ENCODE measurements around the gene SLC2A4.
A peak's percentile ranks its signal among the peaks of the same experiment; 100 is the strongest.

The SLC2A4 gene

DNA sequence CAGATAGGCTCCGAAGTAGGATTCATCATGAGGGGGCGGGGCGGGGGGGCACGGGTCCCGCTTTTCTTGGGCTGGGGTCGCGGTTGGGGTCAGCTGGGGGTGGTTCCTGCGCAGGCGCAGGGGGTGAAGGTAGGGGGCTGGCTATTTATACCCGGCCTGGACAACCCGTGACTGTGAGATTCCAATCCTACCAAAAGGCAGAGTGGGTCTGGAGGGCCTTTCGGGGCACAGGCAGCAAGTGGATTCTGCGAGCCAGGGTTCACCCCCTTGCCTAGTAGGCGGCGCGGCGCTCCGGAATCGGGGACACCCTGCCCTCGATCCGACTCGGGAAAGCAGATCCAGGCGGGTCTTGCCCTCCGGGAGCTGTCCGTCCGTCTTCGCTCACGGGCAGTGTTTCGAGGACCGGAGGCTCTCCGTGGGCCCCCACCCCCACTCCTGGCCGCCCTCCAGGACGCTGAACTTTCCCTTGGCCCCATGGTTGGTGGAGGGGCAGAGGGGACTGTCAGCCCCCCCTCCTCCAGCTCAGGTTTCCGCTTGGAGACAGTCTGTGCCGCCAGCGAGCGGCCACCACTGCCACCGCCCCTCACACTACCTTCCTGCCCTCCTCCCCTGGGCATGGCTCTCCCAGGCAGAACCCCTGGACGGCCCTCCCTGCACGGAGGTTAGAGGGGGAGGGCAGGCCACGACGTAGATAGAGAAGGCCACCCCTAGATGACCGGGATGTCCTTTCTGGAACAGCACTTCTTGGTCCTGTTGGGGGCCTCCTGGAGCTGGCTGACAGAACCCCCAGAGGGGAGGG is 634 bp downstream of the SLC2A4 start:
- Histone ChIP-seq H3K9ac (ENCODE audit: low read length) (peak overlapping the region; percentile 73), H3K36me3 (ENCODE audit: control insufficient read depth, insufficient read depth, low read length) (peaks cover 27% of the 10 kb centered on the region), H3K27me3 (ENCODE audit: control insufficient read depth, insufficient read depth, low read length) (peaks cover 9% of the 10 kb centered on the region), H3K4me3 (ENCODE audit: low read depth, low read length) (peak overlapping the region; percentile 77), H3K9me3 (ENCODE audit: control insufficient read depth, insufficient read depth, low read depth, low read length) (no peaks in the 10 kb centered on the region), H3K27ac (ENCODE audit: low read depth, low read length) (no peak overlapping the region), H3K4me1 (ENCODE audit: control insufficient read depth, insufficient read depth, low read length) (peaks cover 11% of the 10 kb centered on the region)

DNA sequence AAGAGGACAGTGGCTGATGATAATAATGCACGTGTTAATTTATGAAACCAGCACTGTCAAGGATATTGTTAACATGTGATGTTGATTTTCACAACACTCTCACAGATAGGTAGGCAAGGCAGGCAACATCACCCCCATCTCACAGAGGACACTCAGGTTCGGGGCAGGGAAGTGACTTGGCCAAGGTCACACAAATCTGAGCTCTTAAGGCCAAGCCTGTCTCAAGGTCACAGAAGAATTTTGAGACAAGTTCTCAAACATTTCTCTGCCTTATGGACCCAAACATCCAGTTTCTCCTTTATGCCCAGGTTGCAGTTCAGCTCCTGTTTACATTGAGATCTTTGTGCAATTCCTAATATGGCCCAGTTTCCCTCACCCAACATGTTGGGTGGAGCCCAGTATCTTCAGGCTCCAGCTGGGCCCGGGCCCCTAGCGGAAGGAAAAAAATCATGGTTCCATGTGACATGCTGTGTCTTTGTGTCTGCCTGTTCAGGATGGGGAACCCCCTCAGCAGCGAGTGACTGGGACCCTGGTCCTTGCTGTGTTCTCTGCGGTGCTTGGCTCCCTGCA is 1.3 kb downstream of the SLC2A4 start:
- Histone ChIP-seq H3K4me1 (ENCODE audit: control insufficient read depth, insufficient read depth, low read length) (peaks cover 11% of the 10 kb centered on the region), H3K9me3 (ENCODE audit: control insufficient read depth, insufficient read depth, low read depth, low read length) (no peaks in the 10 kb centered on the region), H3K27me3 (ENCODE audit: control insufficient read depth, insufficient read depth, low read length) (peaks cover 9% of the 10 kb centered on the region), H3K36me3 (ENCODE audit: control insufficient read depth, insufficient read depth, low read length) (peaks cover 33% of the 10 kb centered on the region), H3K27ac (ENCODE audit: low read depth, low read length) (no peak overlapping the region), H3K9ac (ENCODE audit: low read length) (peak overlapping the region; percentile 73), H3K4me3 (ENCODE audit: low read depth, low read length) (peak overlapping the region; percentile 77)

DNA sequence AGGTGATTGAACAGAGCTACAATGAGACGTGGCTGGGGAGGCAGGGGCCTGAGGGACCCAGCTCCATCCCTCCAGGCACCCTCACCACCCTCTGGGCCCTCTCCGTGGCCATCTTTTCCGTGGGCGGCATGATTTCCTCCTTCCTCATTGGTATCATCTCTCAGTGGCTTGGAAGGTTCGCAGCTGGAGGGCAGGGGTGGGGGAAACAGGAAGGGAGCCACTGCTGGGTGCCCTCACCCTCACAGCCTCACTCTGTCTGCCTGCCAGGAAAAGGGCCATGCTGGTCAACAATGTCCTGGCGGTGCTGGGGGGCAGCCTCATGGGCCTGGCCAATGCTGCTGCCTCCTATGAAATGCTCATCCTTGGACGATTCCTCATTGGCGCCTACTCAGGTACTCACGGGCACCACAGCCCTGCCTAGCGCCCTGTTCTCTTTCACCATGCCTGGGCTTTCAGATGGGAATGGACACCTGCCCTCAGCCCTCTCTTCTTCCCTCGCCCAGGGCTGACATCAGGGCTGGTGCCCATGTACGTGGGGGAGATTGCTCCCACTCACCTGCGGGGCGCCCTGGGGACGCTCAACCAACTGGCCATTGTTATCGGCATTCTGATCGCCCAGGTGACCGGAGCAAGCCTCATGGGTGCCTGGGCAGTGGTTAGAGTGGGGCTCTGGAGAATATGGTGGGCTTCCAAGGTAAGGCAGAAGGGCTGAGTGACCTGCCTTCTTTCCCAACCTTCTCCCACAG is 2.1 kb downstream of the SLC2A4 start:
- H3K27ac ChIP-seq (ENCODE audit: low read depth, low read length) = no peak overlapping the region
- no peak overlapping the region for H3K4me3 ChIP-seq (ENCODE audit: low read depth, low read length)
- H3K9ac ChIP-seq (ENCODE audit: low read length) = no peak overlapping the region

DNA sequence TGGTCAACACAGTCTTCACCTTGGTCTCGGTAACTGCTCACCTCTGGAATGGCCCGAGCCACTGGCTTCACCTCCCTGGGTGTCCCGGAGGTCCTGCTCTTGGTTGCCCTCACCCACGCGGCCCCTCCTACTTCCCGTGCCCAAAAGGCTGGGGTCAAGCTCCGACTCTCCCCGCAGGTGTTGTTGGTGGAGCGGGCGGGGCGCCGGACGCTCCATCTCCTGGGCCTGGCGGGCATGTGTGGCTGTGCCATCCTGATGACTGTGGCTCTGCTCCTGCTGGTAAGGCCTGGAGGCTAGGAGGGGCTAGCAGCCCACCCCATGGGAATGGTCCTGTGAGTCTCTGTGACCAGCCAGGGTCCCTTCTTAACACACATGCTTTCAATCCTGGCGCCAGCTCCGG is 3.4 kb downstream of the SLC2A4 start:
- Histone ChIP-seq H3K4me1 (ENCODE audit: control insufficient read depth, insufficient read depth, low read length) (peaks cover 7% of the 10 kb centered on the region), H3K36me3 (ENCODE audit: control insufficient read depth, insufficient read depth, low read length) (peaks cover 35% of the 10 kb centered on the region), H3K27ac (ENCODE audit: low read depth, low read length) (no peak overlapping the region), H3K27me3 (ENCODE audit: control insufficient read depth, insufficient read depth, low read length) (peaks cover 9% of the 10 kb centered on the region), H3K9ac (ENCODE audit: low read length) (no peak overlapping the region), H3K4me3 (ENCODE audit: low read depth, low read length) (no peak overlapping the region), H3K9me3 (ENCODE audit: control insufficient read depth, insufficient read depth, low read depth, low read length) (no peaks in the 10 kb centered on the region)

More for the DNA sequence above, 2.1 kb downstream of the SLC2A4 start:
- H3K4me1 ChIP-seq (ENCODE audit: control insufficient read depth, insufficient read depth, low read length) = peaks cover 11% of the 10 kb centered on the region
- H3K36me3 ChIP-seq (ENCODE audit: control insufficient read depth, insufficient read depth, low read length) = peaks cover 35% of the 10 kb centered on the region
- H3K27me3 ChIP-seq (ENCODE audit: control insufficient read depth, insufficient read depth, low read length) = peaks cover 9% of the 10 kb centered on the region
- H3K9me3 ChIP-seq (ENCODE audit: control insufficient read depth, insufficient read depth, low read depth, low read length) = no peaks in the 10 kb centered on the region

DNA sequence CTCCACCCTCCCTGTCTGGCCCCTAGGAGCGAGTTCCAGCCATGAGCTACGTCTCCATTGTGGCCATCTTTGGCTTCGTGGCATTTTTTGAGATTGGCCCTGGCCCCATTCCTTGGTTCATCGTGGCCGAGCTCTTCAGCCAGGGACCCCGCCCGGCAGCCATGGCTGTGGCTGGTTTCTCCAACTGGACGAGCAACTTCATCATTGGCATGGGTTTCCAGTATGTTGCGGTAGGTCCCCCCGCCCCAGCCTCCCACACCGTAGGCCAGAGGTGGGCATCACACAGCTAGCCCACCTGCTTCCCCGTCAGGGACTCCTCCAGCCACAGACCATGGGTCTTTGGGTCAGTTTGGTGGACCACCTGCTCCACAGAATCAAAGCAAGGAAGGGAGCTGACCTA is 4.2 kb downstream of the SLC2A4 start:
- Histone ChIP-seq H3K27ac (ENCODE audit: low read depth, low read length) (no peak overlapping the region), H3K27me3 (ENCODE audit: control insufficient read depth, insufficient read depth, low read length) (peaks cover 9% of the 10 kb centered on the region), H3K36me3 (ENCODE audit: control insufficient read depth, insufficient read depth, low read length) (peaks cover 36% of the 10 kb centered on the region), H3K4me3 (ENCODE audit: low read depth, low read length) (no peak overlapping the region), H3K4me1 (ENCODE audit: control insufficient read depth, insufficient read depth, low read length) (0 out of 2 replicates have a peak, but pooled peaks cover 3% of the 10 kb centered on the region), H3K9me3 (ENCODE audit: control insufficient read depth, insufficient read depth, low read depth, low read length) (no peaks in the 10 kb centered on the region), H3K9ac (ENCODE audit: low read length) (no peak overlapping the region)

DNA sequence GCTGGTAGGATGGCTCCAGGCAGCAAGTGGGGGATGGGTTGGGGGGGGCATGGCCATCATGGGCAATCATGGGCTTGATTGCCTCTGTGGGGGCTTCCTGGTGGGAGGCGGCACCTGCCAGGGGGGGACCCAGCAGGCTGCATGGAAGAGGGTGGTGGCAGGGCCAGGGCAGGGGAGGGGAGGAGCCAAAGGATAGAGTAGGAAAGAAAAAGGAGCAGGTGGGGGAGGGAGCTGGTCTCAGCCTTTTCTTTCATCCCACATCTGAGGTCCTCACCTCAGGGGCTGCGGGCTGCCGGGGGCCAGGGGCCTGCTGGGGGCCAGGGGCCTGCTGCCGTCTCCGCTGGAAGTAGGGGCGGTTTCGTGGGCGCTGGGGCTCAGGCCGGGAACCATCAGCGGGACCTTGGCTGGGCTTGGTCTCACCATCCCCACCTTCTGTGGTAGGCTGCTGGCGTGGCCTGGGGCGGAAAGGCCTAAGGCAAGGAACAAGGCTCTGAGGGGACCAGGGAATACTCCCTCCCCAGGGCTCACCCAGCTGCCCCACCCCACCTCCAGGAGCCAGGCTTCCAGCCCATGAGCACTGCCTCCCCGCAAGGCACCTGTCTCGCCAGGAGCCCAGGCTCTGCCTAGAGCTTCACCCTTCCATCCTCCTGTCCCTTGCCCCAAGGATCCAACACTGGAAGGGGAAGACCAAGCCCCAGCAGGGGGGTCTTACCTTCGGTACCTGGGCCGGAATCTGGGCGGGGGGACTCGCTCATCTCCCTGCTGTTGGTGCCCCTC is 7.9 kb downstream of the SLC2A4 start:
- H3K27me3 ChIP-seq (ENCODE audit: control insufficient read depth, insufficient read depth, low read length) = peaks cover 3% of the 10 kb centered on the region; the same call in 1 of the 2 replicates
- H3K27ac ChIP-seq (ENCODE audit: low read depth, low read length) = no peak overlapping the region
- H3K36me3 ChIP-seq (ENCODE audit: control insufficient read depth, insufficient read depth, low read length) = peaks cover 30% of the 10 kb centered on the region
- H3K4me3 ChIP-seq (ENCODE audit: low read depth, low read length) = no peak overlapping the region
- H3K9ac ChIP-seq (ENCODE audit: low read length) = no peak overlapping the region
- H3K4me1 ChIP-seq (ENCODE audit: control insufficient read depth, insufficient read depth, low read length) = peaks cover 15% of the 10 kb centered on the region
- H3K9me3 ChIP-seq (ENCODE audit: control insufficient read depth, insufficient read depth, low read depth, low read length) = no peaks in the 10 kb centered on the region

DNA sequence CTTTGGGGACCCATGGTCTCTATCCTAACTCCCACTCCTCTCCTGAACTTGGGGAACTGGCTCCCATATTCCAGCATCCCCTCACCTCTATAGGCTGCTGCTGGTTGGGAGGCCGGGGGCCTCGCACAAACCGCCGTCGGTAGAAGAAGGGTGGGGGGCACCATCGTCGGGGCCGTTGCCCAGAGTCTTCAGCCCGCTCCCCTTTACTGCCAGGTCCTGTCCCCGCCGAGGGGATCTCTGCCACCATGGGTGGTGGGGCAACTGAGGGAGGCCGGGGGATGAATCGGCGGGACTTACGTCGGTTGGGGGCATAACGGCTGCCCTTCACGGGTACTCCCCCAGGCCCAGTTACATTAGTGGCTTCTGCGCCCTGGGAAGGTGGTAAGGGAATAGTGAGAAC is 8.6 kb downstream of the SLC2A4 start:
- Histone ChIP-seq H3K4me3 (ENCODE audit: low read depth, low read length) (no peak overlapping the region), H3K27ac (ENCODE audit: low read depth, low read length) (no peak overlapping the region), H3K27me3 (ENCODE audit: control insufficient read depth, insufficient read depth, low read length) (peaks cover 7% of the 10 kb centered on the region; the same call in 1 of the 2 replicates), H3K36me3 (ENCODE audit: control insufficient read depth, insufficient read depth, low read length) (peaks cover 23% of the 10 kb centered on the region), H3K9ac (ENCODE audit: low read length) (no peak overlapping the region), H3K9me3 (ENCODE audit: control insufficient read depth, insufficient read depth, low read depth, low read length) (no peaks in the 10 kb centered on the region), H3K4me1 (ENCODE audit: control insufficient read depth, insufficient read depth, low read length) (peaks cover 18% of the 10 kb centered on the region)

DNA sequence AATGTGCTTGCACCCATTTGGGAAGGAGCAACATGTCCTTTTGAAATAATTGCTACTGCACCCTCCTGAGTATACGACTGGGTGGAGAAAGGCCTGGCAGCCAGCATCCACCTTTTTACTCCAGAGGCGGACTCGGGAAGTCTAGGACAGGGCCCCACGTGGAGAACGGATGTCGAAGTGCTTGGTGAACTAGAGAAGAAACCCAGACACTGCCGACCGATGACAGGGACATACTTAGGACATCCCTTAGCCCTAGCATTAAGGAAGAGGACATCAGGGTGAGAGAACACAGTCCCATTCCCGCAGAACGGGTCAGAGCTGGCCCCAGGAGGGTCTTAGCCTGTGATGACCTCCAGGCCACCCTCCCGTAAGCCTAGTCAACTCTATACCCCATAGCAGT is 9.2 kb downstream of the SLC2A4 start:
- H3K36me3 ChIP-seq (ENCODE audit: control insufficient read depth, insufficient read depth, low read length) = peaks cover 20% of the 10 kb centered on the region; the same call in 1 of the 2 replicates
- H3K4me1 ChIP-seq (ENCODE audit: control insufficient read depth, insufficient read depth, low read length) = peaks cover 18% of the 10 kb centered on the region
- no peak overlapping the region for H3K27ac ChIP-seq (ENCODE audit: low read depth, low read length)
- H3K9ac ChIP-seq (ENCODE audit: low read length) = no peak overlapping the region
- no peaks in the 10 kb centered on the region for H3K9me3 ChIP-seq (ENCODE audit: control insufficient read depth, insufficient read depth, low read depth, low read length)
- no peak overlapping the region for H3K4me3 ChIP-seq (ENCODE audit: low read depth, low read length)
- peaks cover 12% of the 10 kb centered on the region for H3K27me3 ChIP-seq (ENCODE audit: control insufficient read depth, insufficient read depth, low read length)

DNA sequence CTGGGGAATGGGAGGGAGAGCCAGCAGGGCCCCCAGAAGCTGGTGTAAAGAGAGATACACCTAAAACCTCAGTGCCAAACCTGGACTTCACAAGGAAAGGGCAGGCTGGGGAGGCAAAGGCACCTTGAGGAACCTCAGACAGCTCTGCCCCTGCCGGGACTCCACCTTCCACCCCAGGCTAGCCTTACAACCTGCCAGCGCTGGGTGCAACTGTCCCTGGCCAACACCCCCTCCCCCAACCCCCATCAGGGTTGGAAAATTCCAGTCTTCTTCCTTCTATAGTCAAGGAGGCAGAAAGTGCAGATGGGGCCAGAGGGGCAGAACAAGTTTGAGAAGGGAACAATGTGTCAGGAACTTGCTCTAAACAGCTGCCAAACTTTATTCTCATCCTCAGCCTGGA is 10.7 kb downstream of the SLC2A4 start:
- H3K4me1 ChIP-seq (ENCODE audit: control insufficient read depth, insufficient read depth, low read length) = peaks cover 18% of the 10 kb centered on the region

DNA sequence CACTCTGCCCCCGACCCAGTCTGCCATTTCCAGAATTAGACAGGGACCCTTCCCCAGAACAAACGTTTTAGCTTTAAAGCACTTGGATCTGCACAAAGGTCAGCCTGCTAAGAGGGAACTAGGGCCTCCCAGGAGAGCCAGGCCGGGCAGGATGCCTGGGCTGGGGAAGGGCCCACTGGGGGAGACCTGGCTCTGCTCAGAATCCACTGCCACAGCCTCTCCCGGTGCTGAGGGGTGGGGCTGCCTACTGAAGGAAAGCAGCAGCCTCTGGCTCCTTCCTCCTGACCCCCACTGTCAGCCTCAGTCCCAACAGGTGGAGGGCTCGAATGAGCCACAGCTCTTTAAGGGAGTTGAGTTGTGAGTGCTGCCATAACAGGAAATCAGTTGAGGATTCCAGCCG is 11.2 kb downstream of the SLC2A4 start:
- Histone ChIP-seq H3K4me3 (ENCODE audit: low read depth, low read length) (no peak overlapping the region), H3K27me3 (ENCODE audit: control insufficient read depth, insufficient read depth, low read length) (peaks cover 22% of the 10 kb centered on the region), H3K4me1 (ENCODE audit: control insufficient read depth, insufficient read depth, low read length) (peaks cover 18% of the 10 kb centered on the region), H3K9ac (ENCODE audit: low read length) (no peak overlapping the region), H3K27ac (ENCODE audit: low read depth, low read length) (no peak overlapping the region), H3K36me3 (ENCODE audit: control insufficient read depth, insufficient read depth, low read length) (peaks cover 5% of the 10 kb centered on the region; the same call in 1 of the 2 replicates), H3K9me3 (ENCODE audit: control insufficient read depth, insufficient read depth, low read depth, low read length) (no peaks in the 10 kb centered on the region)

More for the DNA sequence above, 10.7 kb downstream of the SLC2A4 start:
- H3K27me3 ChIP-seq (ENCODE audit: control insufficient read depth, insufficient read depth, low read length) = peaks cover 22% of the 10 kb centered on the region
- no peaks in the 10 kb centered on the region for H3K9me3 ChIP-seq (ENCODE audit: control insufficient read depth, insufficient read depth, low read depth, low read length)
- H3K36me3 ChIP-seq (ENCODE audit: control insufficient read depth, insufficient read depth, low read length) = peaks cover 10% of the 10 kb centered on the region; the same call in 1 of the 2 replicates
- H3K9ac ChIP-seq (ENCODE audit: low read length) = no peak overlapping the region
- no peak overlapping the region for H3K4me3 ChIP-seq (ENCODE audit: low read depth, low read length)
- H3K27ac ChIP-seq (ENCODE audit: low read depth, low read length) = no peak overlapping the region

Measured in HUES6 (cell line).